ENCODE data around the gene ZBTB47. TPM values are rescaled to one million over a fixed set of nuclear protein-coding genes. Genes with fewer than 3 reads are reported as not detected.

The ZBTB47 gene
- total and polyA plus RNA-seq, 2 donors (not counting 3 experiments of a cell fraction or from before 2014, with no cell fraction given), result 10.6 to 14.5 TPM

- no TSS peak for BruUV-seq (replicated peaks)
- H4K20me1 ChIP-seq (replicated peaks; ENCODE audit: control insufficient read depth, extremely low read depth, insufficient read depth, low read length), result no peaks in the 10 kb centered on the region
- no peaks in the 10 kb centered on the region for H3K9me1 ChIP-seq (replicated peaks; ENCODE audit: control insufficient read depth, extremely low read depth, insufficient read depth, low read length)
- no peak overlapping the region for H3K4me3 ChIP-seq (replicated peaks in 1 of 3; ENCODE audit: insufficient read depth in 1 of 3, low read depth in 1 of 3, low read length in 3 of 3)
- no peaks in the 10 kb centered on the region for H3K4me1 ChIP-seq (ENCODE audit: control insufficient read depth, extremely low read depth, insufficient read depth, low read length)
- DNase-seq (ENCODE audit: low read depth, low spot score) (no peak), FAIRE-seq (no peak)
- H3K27ac ChIP-seq (ENCODE audit: insufficient read depth, low read depth, low read length), result no peak overlapping the region
- no peak overlapping the region for H3K4me2 ChIP-seq (ENCODE audit: insufficient read depth, low read length)
- TF ChIP-seq POLR2A (IDR thresholded peaks at IDR 0.05; ENCODE audit: low read depth, low read length), result no peak
- no peak for TF ChIP-seq MYC (IDR thresholded peaks at IDR 0.05; ENCODE audit: low read depth, low read length)
- no peak for TF ChIP-seq CTCF (IDR thresholded peaks at IDR 0.05; ENCODE audit: extremely low read depth in 1 of 2, insufficient read depth in 1 of 2, low read depth in 1 of 2, low read length in 2 of 2)
- no peak for TF ChIP-seq POLR2AphosphoS5 (IDR thresholded peaks at IDR 0.05; ENCODE audit: insufficient read depth, low read depth, low read length)
- TF ChIP-seq EZH2 (IDR thresholded peaks at IDR 0.05; ENCODE audit: borderline replicate concordance, low read depth, low read length, severe bottlenecking), result no peak
- TF ChIP-seq FOS (IDR thresholded peaks at IDR 0.05; ENCODE audit: borderline replicate concordance, insufficient read depth, low read length), result no peak
- no peak for TF ChIP-seq MAX (IDR thresholded peaks at IDR 0.05; ENCODE audit: insufficient read depth, insufficient read length)
- TF ChIP-seq JUN (IDR thresholded peaks at IDR 0.05; ENCODE audit: borderline replicate concordance, insufficient read depth, insufficient read length, low read depth), result no peak
- intact Hi-C loops (cut with micrococcal nuclease) (no loop called here), dilution Hi-C loops (cut with MboI; ENCODE audit: extremely low pct_ligation_motif_present, low sequenced_read_pairs) (no loop called here)
- H2AFZ ChIP-seq (ENCODE audit: low read depth, low read length), result no peak overlapping the region
- ChIA-PET CTCF (interaction anchor here (1.2 kb wide), 1 partner anchor 10 kb away, joined by 4 read pairs; no protein-coding TSS in a partner anchor), POLR2A (no interaction called here)
- H3K27me3 ChIP-seq (ENCODE audit: control insufficient read depth in 2 of 2, insufficient read depth in 2 of 2, low read length in 2 of 2), result no peaks in the 10 kb centered on the region
- H3K9ac ChIP-seq (replicated peaks; ENCODE audit: extremely low read depth, insufficient read depth, low read length), result no peak overlapping the region
- H3K79me2 ChIP-seq (ENCODE audit: control insufficient read depth, insufficient read depth, low read length), result no peaks in the 10 kb centered on the region
- no peaks in the 10 kb centered on the region for H3K9me3 ChIP-seq (replicated peaks; ENCODE audit: control insufficient read depth, insufficient read depth, low read length)
- H3K36me3 ChIP-seq (ENCODE audit: control insufficient read depth in 2 of 2, extremely low read depth in 1 of 2, insufficient read depth in 2 of 2, low read length in 2 of 2), result no peaks in the 10 kb centered on the region
These were observed 44.0 kb downstream of the ZBTB47 start for GRCh38 chr3:42697289-42698051.
